Trophoblast cell (in vitro differentiated cells and primary cell): ENCODE measurements around the gene EYS.

Experiments
- DNase-seq, 2 donors: peaks; one replicate each; pipeline ENCODE4 v3.0.0-alpha.2; 2016
- H2AFZ ChIP-seq: 2 replicates; pipeline ENCODE4 v1.6.1; 2013; ENCODE audit warnings: low read length, moderate library complexity, mild to moderate bottlenecking; ENCODE audit not compliant: insufficient read depth, poor library complexity
- H2AK5ac ChIP-seq: 2 replicates; pipeline ENCODE4 v1.6.1; 2013; ENCODE audit warnings: mild to moderate bottlenecking, low read length
- H2BK120ac ChIP-seq: 2 replicates; pipeline ENCODE4 v1.6.1; 2013; ENCODE audit warnings: low read length, mild to moderate bottlenecking, moderate library complexity; ENCODE audit not compliant: insufficient read depth, poor library complexity
- H2BK12ac ChIP-seq: 2 replicates; pipeline ENCODE4 v1.6.1; 2013; ENCODE audit warnings: mild to moderate bottlenecking, low read length, moderate library complexity
- H2BK5ac ChIP-seq: 2 replicates; pipeline ENCODE4 v1.6.1; 2013; ENCODE audit warnings: low read length, low read depth, moderate library complexity, mild to moderate bottlenecking; ENCODE audit not compliant: poor library complexity
- H3K14ac ChIP-seq: 2 replicates; pipeline ENCODE4 v1.6.1; 2013; ENCODE audit warnings: mild to moderate bottlenecking, low read length
- H3K18ac ChIP-seq: 2 replicates; pipeline ENCODE4 v1.6.1; 2013; ENCODE audit warnings: mild to moderate bottlenecking, low read length
- H3K23ac ChIP-seq: 2 replicates; pipeline ENCODE4 v1.6.1; 2013; ENCODE audit warnings: low read length
- H3K27ac ChIP-seq: 2 replicates; pipeline ENCODE4 v1.5.1; 2013; ENCODE audit warnings: low read depth, mild to moderate bottlenecking, inconsistent platforms, low read length, moderate library complexity
- H3K27me3 ChIP-seq: 2 replicates; pipeline ENCODE4 v1.6.1; 2013; ENCODE audit warnings: inconsistent platforms, mild to moderate bottlenecking, low read length, moderate library complexity; ENCODE audit not compliant: insufficient read depth
- H3K36me3 ChIP-seq, 2 experiments: 1 replicate in 1 of 2; 2 replicates in 1 of 2; pipeline ENCODE4 v1.6.1; 2013; ENCODE audit warnings: low read length in 2 of 2, mild to moderate bottlenecking in 2 of 2, moderate library complexity in 1 of 2; ENCODE audit not compliant: insufficient read depth in 2 of 2, control insufficient read depth in 1 of 2
- H3K4ac ChIP-seq: 2 replicates; pipeline ENCODE4 v1.6.1; 2013; ENCODE audit warnings: low read depth, mild to moderate bottlenecking, low read length, moderate library complexity
- H3K4me1 ChIP-seq, 2 experiments: 1 replicate in 1 of 2; 2 replicates in 1 of 2; pipeline ENCODE4 v1.6.1; 2013; ENCODE audit warnings: low read length in 2 of 2, mild to moderate bottlenecking in 2 of 2, moderate library complexity in 1 of 2; ENCODE audit not compliant: insufficient read depth in 2 of 2, control insufficient read depth in 1 of 2
- H3K4me2 ChIP-seq: 2 replicates; pipeline ENCODE4 v1.6.1; 2013; ENCODE audit warnings: inconsistent platforms, mild to moderate bottlenecking, low read length, moderate library complexity
- H3K4me3 ChIP-seq: 2 replicates; pipeline ENCODE4 v1.5.1; 2013; ENCODE audit warnings: mild to moderate bottlenecking, low read depth, low read length, inconsistent platforms
- H3K79me1 ChIP-seq: one replicate; pipeline ENCODE4 v1.6.1; 2013; ENCODE audit warnings: low read length
- H3K79me2 ChIP-seq: 2 replicates; pipeline ENCODE4 v1.6.1; 2013; ENCODE audit warnings: low read length, mild to moderate bottlenecking; ENCODE audit not compliant: control insufficient read depth, insufficient read depth, poor library complexity
- H3K9ac ChIP-seq: 2 replicates; pipeline ENCODE4 v1.6.1; 2013; ENCODE audit warnings: mild to moderate bottlenecking, low read length
- H3K9me3 ChIP-seq: 2 replicates; pipeline ENCODE4 v1.6.1; 2013; ENCODE audit warnings: low read depth, mild to moderate bottlenecking, control low read depth, inconsistent platforms, low read length; ENCODE audit not compliant: insufficient read depth
- H4K12ac ChIP-seq: 2 replicates; pipeline ENCODE4 v1.6.1; 2013; ENCODE audit warnings: low read depth, mild to moderate bottlenecking, low read length, moderate library complexity
- H4K8ac ChIP-seq: 2 replicates; pipeline ENCODE4 v1.6.1; 2013; ENCODE audit warnings: low read depth, mild to moderate bottlenecking, low read length, moderate library complexity
- H4K91ac ChIP-seq: one replicate; pipeline ENCODE4 v1.6.1; 2013; ENCODE audit warnings: low read depth, mild to moderate bottlenecking, low read length, moderate library complexity
- WGBS: extraction: QIAGEN DNeasy Blood & Tissue Kit; methylation state at CpG from one replicate; pipeline ENCODE4 v1.1.7; 2013; ENCODE audit warnings: missing lambda C conversion rate; ENCODE audit not compliant: insufficient read length, insufficient coverage; ENCODE audit errors: extremely low coverage; 5-methylcytosine and 5-hydroxymethylcytosine counted together

The EYS gene

DNA sequence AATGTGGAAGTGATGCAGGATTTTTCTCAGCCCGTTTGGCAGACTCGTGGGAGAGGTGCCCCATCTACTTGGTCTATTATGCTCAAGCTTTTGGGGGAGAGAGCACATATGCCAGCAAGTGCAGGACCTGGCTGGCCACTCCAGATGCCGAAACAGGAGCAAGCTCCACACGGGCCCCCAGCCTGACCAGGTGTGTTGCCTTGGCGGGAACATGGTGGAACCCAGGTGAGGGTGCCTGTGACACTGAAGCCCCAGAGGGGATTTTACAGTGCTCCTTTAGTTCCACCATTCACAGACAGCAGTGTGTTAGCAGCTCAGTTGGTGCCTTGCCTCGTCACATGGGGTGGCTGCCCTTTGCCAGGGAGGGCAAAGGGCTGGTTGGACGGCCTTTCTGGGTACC, 798.9 kb downstream of the EYS start:
- Histone ChIP-seq H4K91ac (no peak overlapping the region), H3K4ac (no peak overlapping the region), H3K36me3 (no peaks in the 10 kb centered on the region), H3K79me1 (no peaks in the 10 kb centered on the region), H3K79me2 (no peaks in the 10 kb centered on the region), H4K12ac (no peak overlapping the region), H3K4me1 (no peaks in the 10 kb centered on the region), H3K14ac (no peak overlapping the region), H3K27me3 (no peaks in the 10 kb centered on the region), H3K9me3 (no peaks in the 10 kb centered on the region), H3K4me2 (no peak overlapping the region), H3K23ac (no peak overlapping the region), H2AK5ac (no peak overlapping the region), H3K18ac (no peak overlapping the region), H3K4me3 (no peak overlapping the region), H3K9ac (no peak overlapping the region), H4K8ac (no peak overlapping the region), H2AFZ (no peak overlapping the region), H2BK5ac (no peak overlapping the region), H2BK120ac (no peak overlapping the region), H3K27ac (no peak overlapping the region), H2BK12ac (no peak overlapping the region)
- no CpG with 5 or more reads among the region's 7 CpGs for WGBS
- no peak for DNase-seq

GRCh38 chr6:64904616-64905015, 802.4 kb downstream of the EYS start:
- no peak overlapping the region for H2BK5ac ChIP-seq
- WGBS: no CpG with 5 or more reads among the region's 2 CpGs

GRCh38 chr6:64902596-64902995, 804.4 kb downstream of the EYS start:
- no peaks in the 10 kb centered on the region for H3K4me1 ChIP-seq
- no peaks in the 10 kb centered on the region for H3K79me1 ChIP-seq
- H3K9me3 ChIP-seq: no peaks in the 10 kb centered on the region

More at GRCh38 chr6:64904616-64905015, 802.4 kb downstream of the EYS start:
- Histone ChIP-seq H3K14ac (no peak overlapping the region), H3K9ac (no peak overlapping the region), H2AFZ (no peak overlapping the region), H4K8ac (no peak overlapping the region), H3K79me1 (no peaks in the 10 kb centered on the region), H2BK12ac (no peak overlapping the region), H4K91ac (no peak overlapping the region), H4K12ac (no peak overlapping the region), H3K18ac (no peak overlapping the region), H3K36me3 (no peaks in the 10 kb centered on the region), H3K9me3 (no peaks in the 10 kb centered on the region), H3K27ac (no peak overlapping the region), H3K4ac (no peak overlapping the region), H3K79me2 (no peaks in the 10 kb centered on the region), H2AK5ac (no peak overlapping the region), H3K27me3 (no peaks in the 10 kb centered on the region), H3K4me3 (no peak overlapping the region), H3K23ac (no peak overlapping the region), H2BK120ac (no peak overlapping the region), H3K4me2 (no peak overlapping the region), H3K4me1 (no peaks in the 10 kb centered on the region)
- DNase-seq: no peak

GRCh38 chr6:64896939-64897338, 810.1 kb downstream of the EYS start:
- Histone ChIP-seq H2AFZ (no peak overlapping the region), H4K8ac (no peak overlapping the region), H2BK120ac (no peak overlapping the region), H2AK5ac (no peak overlapping the region), H3K9me3 (no peaks in the 10 kb centered on the region), H3K27ac (no peak overlapping the region), H3K79me2 (no peaks in the 10 kb centered on the region), H4K91ac (no peak overlapping the region), H3K4ac (no peak overlapping the region), H3K79me1 (no peaks in the 10 kb centered on the region), H3K4me1 (no peaks in the 10 kb centered on the region), H3K23ac (no peak overlapping the region), H3K4me3 (no peak overlapping the region), H4K12ac (no peak overlapping the region), H3K14ac (no peak overlapping the region), H3K4me2 (no peak overlapping the region), H3K27me3 (no peaks in the 10 kb centered on the region), H2BK12ac (no peak overlapping the region), H3K36me3 (no peaks in the 10 kb centered on the region), H3K9ac (no peak overlapping the region), H2BK5ac (no peak overlapping the region), H3K18ac (no peak overlapping the region)
- no peak for DNase-seq
- WGBS: no CpG with 5 or more reads among the region's 4 CpGs

More at GRCh38 chr6:64902596-64902995, 804.4 kb downstream of the EYS start:
- Histone ChIP-seq H3K18ac (no peak overlapping the region), H3K27ac (no peak overlapping the region), H3K4ac (no peak overlapping the region), H2AK5ac (no peak overlapping the region), H3K36me3 (no peaks in the 10 kb centered on the region), H4K91ac (no peak overlapping the region), H3K4me2 (no peak overlapping the region), H2BK12ac (no peak overlapping the region), H2BK120ac (no peak overlapping the region), H3K23ac (no peak overlapping the region), H2BK5ac (no peak overlapping the region), H3K14ac (no peak overlapping the region), H3K9ac (no peak overlapping the region), H3K27me3 (no peaks in the 10 kb centered on the region), H2AFZ (no peak overlapping the region), H4K8ac (no peak overlapping the region), H3K79me2 (no peaks in the 10 kb centered on the region), H3K4me3 (no peak overlapping the region), H4K12ac (no peak overlapping the region)
- no peak for DNase-seq
